Activated effector memory CD4-positive, alpha-beta T cell treated with anti-CD3 and anti-CD28 coated beads, Interleukin-2, amount 50 U/mL, for 16 hours (primary cell): Measurements from ENCODE around the gene FRMD5.
"Not testable (repeated sequence)": the region's sequence is repeated elsewhere in the genome, so short reads cannot be mapped to it uniquely, and the experiment has no call there.

ENCODE experiments used
- DNase-seq: peaks from one replicate; pipeline ENCODE4 v3.0.0-alpha.2; 2020

Gene FRMD5

GRCh38 chr15:43881245-43881644, 313.8 kb downstream of the FRMD5 start:
- DNase-seq = no peak

DNA sequence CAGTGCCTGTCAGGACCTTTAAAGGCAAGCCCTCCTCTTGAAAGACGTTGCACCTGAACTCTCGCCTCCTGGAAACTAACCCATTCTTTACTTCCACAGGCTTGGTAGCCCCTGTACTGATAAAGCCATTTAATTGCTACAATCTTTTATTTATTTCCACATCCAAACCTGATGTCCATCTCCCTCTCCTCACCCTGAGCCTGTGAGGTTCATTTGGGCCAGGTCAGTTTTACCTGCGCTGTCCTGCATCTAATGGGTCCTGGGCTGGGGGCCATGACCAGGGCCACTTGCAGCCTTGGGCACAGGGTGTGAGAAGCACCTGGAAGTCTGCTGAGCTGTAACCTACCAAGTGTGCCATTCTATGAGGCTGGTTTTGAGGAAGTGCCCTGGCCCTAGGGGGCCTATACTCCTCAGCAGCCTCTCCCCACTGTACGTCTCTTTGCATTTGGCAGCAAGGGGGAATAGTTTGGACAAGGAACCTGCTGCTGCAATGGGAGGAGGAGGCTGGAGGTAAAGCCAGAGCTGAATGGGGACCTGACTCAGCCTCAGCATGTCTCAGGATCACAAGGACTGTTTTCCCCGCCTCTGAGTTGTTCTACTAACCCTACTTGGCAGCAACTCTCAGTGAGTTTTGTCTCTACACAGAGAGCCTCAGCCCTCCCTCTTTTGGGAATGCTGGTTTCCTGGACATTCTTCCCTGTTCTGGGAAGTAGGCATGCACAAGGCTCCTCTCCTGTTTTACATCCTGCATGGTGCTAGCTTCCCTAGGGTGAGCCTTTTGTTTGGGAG, 314.5 kb downstream of the FRMD5 start:
- no peak for DNase-seq

DNA sequence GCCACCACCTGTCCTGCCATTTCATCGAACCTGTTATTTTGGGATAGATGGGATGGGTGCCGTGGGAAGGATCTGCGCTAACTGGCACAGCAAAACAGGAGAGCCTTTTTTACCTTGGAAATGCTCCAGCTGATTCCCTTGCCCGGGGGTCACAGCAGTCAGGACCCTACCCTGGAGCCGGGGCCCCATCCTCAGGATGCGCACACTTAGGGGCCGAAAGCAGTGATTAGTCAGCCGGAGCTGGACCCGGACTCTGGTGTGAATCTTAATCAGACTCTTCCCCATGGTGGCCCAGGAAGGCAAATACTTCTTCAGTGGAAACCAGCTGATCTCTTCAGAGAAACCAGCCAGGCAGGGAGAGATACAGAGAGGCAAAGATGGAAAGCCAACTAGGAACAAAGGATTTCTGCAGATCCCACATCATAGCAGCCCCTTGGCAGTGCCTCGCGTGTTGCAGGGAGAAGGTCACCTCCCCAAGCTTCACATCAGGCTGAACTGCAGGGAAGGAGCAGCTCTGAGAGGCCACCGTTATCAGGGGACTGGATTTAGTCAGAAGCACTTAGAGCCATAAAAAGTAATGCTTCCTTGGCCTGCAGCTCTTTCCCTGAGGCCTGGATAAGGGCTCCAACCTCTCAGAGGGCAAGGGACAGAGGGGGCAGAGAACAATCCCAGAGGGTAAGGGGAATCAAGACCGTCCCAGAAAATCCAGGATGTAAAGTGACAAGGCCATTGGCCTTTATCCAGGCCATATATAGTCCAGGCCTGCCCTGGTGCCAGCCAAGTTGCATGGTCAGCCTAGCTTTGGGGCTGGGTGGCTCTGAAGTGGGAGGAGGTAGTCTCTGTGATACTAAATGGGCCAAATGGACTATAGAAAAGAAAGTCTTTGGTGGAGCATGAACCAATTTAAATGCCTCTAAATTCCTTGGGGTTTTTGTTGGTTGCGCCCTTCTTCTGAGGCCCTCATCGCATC, 315.4 kb downstream of the FRMD5 start:
- DNase-seq = no peak

DNA sequence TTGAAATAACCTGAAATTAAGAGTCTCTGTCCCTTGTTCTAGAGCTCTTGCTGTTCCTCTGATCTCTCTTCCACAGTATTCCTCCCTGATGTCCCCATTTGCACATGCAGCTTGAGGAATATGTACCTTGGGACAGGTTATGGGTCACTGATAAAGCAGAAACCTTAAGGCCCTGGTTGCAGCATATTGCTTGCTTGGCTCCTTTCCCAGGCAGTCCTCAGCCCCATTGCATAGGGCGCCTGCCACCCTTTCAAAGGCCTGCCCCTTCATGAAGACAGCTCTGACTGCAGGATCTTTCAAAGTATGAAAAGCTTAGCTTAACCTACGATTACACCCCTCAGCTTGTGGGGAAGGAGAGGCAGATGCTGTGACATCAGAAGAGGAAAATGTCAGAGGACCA, 316.6 kb downstream of the FRMD5 start:
- no peak for DNase-seq

- no peak for DNase-seq
Measured at GRCh38 chr15:43877371-43877770, 317.7 kb downstream of the FRMD5 start.

GRCh38 chr15:43876872-43877271, 318.2 kb downstream of the FRMD5 start:
- DNase-seq = no peak

DNA sequence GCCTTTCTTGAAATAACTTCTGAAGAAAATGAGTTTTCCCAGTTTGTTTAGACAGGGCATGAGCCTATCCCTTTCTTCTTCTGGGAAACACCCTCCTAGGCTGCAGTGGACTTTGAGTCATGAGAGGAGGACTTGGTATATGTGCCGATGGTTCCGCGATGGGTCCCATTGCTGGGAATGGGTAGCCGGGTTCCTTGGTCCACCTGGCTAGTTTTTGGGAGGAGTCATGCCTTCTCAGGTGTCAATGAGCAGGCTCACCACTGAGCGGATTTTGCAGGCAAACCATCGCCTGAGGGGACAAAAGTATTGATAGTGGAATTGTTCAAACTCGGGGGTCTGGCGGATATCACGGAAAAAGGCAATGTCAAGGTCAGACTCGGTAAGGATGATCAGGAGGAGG, 321.4 kb downstream of the FRMD5 start:
- no peak for DNase-seq

- DNase-seq = no peak
Measured at GRCh38 chr15:43872416-43873020, 322.6 kb downstream of the FRMD5 start.

GRCh38 chr15:43871835-43872234, 323.2 kb downstream of the FRMD5 start:
- DNase-seq = no peak

DNA sequence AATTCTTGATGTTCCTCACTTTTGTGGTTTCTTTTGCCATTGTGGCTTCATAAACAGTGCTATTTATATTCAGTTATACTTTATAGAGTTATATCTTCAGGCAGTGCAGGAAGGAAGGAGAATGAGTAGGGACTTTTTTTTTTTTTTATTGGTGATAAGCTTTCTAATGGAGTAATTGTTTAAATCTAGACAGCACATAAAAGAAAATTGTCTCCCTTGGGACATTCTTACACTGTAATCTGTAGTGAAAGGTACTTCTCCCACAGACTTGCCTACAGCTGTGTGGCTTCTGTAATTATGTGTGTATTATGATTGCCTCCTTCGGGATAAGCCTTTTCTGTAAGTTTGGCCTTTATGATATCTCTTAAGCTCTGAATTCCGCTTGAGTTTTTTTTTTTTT, 326.7 kb downstream of the FRMD5 start:
- no peak for DNase-seq

DNA sequence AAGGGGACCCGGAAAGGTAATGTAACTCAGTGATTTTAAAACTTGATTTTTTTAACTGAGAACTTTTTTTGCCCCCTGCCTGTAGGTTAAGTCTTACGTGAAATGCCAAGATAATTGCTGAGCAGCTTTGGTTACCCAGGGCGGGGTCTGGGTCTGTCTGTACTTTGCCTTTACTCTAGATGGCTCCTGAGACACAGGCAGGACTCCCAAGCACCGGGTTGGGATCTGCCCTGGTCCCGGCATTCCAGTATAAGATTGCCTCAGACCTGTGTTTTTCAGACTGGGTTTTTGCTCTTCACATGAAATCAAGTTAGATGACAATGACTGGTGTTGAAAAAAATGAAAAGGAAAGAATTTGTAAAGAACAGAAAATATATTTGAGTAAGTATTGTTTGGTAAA, 328.0 kb downstream of the FRMD5 start:
- no peak for DNase-seq

- not testable (repeated sequence) for DNase-seq
Measured at GRCh38 chr15:43866636-43867035, 328.4 kb downstream of the FRMD5 start.

DNA sequence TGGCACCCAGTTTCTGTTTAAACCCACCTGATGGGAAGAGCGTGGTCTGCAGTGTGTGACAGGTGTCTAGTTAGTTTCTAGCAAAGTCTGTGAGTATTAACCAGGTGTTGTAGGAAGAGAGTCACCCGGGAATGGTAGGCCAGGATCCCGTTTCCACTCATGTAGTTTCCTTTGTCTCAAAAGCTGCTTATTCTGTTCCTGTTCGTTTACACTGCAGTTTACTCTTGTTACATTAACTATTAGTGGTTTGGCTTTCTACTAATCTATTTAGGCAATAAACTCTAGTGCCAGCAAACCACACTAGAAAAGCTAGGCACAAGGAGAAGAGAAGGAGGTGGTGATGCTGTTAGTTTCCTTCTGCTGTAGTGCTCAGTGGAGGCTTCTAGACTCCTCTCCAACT, 335.5 kb downstream of the FRMD5 start:
- DNase-seq = no peak

GRCh38 chr15:43854801-43855200, 340.3 kb downstream of the FRMD5 start:
- DNase-seq = no peak

GRCh38 chr15:43852607-43853006, 342.5 kb downstream of the FRMD5 start:
- no peak for DNase-seq

DNA sequence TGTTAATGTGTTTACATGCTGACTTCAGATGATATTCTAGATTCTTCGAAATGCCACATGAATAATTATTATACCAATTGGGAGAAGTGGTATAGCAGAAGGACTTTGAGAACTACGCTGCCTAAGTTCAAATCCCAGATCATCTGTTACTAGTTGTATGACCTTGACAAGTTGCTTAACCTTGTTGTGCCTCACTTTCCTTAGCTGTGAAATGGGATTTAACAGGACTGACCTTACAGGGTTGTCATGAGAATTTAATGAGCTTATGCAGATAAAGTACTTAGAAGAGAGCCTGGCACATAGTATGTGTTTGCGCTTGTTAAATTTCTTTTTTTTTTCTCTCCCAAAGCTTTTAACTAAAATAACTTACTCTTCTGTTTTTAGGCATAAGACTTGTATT, 343.8 kb downstream of the FRMD5 start:
- DNase-seq = no peak

DNA sequence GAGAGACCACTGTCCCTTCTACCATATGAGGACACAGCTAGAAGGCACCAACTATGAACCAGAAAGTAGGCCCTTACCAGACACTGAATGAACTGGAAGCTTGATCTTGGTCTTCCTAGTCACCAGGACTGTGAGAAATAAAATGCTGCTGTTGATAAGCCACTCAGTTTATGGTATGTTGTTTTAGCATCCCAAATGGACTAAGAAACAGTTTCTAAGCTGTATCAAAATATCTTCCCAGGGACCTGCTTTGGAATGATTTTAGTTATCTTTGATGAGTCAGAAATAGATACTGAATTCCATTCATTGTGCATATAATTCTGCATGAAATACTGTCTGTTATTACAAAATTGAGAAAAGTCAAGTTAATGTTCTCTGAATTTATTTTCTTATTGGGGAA, 349.6 kb downstream of the FRMD5 start:
- DNase-seq = no peak

DNA sequence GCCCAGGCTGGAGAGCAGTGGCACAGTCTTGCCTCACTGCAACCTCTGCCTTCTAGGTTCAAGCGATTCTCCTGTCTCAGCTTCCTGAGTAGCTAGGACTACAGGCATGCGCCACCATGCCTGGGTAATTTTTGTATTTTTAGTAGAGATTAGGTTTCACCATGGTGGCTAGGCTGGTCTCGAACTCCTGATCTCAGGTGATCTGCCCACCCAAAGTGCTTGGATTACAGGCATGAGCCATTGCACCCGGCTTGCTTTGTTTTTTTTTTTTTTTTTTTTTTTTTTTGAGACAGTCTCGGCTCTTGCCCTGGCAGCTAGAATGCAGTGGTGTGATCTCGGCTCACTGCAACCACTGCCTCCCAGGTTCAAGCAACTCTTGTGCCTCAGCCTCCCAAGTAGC, 362.6 kb downstream of the FRMD5 start:
- not testable (repeated sequence) for DNase-seq

GRCh38 chr15:43831519-43832052, 363.5 kb downstream of the FRMD5 start:
- DNase-seq = not testable (repeated sequence)

DNA sequence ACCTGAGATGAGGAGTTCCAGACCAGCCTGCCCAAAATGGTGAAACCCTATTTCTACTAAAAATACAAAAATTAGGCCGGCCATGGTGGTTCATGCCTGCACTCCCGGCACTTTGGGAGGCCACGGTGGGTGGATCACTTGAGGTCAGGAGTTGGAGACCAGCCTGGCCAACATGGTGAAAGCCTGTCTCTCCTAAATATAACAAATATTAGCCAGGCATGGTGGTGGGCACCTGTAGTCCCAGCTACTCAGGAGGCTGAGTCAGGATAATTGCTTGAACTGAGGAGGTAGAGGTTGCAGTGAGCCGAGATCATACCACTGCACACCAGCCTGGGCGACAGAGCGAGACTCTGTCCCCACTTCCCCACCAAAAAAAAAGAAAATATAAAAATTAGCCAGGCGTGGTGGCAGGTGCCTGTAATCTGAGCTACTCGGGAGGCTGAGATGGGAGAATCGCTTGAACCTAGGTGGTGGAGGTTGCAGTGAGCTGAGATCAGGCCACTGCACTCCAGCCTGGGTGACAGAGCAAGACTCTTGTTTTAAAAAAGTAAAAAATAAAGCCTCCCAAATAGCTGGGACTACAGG, 364.3 kb downstream of the FRMD5 start:
- DNase-seq = not testable (repeated sequence)

- not testable (repeated sequence) for DNase-seq
Measured at GRCh38 chr15:43829951-43830540, 365.0 kb downstream of the FRMD5 start.

DNA sequence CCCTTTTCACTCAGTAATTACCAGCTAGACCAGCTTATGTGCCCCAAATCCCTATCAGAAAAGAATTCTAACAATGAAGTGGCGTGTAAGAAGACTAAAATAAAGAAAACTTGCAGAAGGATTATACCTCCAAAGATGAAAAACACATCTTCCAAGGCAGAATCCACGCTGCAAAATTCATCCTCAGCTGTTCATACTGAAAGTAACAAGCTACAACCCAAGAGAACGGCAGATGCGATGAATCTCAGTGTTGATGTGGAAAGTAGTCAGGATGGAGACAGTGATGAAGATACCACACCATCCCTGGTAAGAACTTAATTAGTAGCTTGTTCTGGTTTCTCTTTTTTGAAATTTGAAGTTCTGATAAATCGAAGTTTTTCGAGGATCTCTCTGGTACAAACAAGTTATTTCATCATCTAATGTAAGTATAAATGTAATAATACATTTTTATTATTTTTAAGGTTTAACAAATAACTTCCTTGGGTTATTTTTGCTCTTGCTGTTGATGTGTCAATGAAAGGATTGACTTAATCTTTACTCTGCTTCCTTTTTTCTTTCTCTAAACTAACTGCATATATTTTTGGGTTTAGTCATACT, 366.9 kb downstream of the FRMD5 start:
- no peak for DNase-seq
